ENCODE measurements around the gene CHEK2. TPM values are rescaled to one million over a fixed set of nuclear protein-coding genes. Genes with fewer than 3 reads are reported as not detected.

The CHEK2 gene
- total RNA-seq, 1 experiment from 2014 or later = 61.1 TPM

- no peak overlapping the region for H4K5ac ChIP-seq (ENCODE audit: insufficient read length, low read depth, low read length)
- H2BK15ac ChIP-seq (ENCODE audit: low read depth, low read length) = no peak overlapping the region
- no peak overlapping the region for H4K8ac ChIP-seq (replicated peaks; ENCODE audit: insufficient read length, low read depth, low read length)
- no peak overlapping the region for H3K4me2 ChIP-seq (ENCODE audit: insufficient read depth, insufficient read length, low read length)
- H3T11ph ChIP-seq (ENCODE audit: low read length) = no peak overlapping the region
- no peaks in the 10 kb centered on the region for H3K23me2 ChIP-seq (ENCODE audit: insufficient read length, low read depth, low read length, poor library complexity, severe bottlenecking)
- peaks cover 4% of the 10 kb centered on the region; the same call in 1 of the 2 replicates for H3K4me1 ChIP-seq (ENCODE audit: insufficient read depth, low read length)
- H3K27ac Mint-ChIP-seq = peak overlapping the region; percentile 25 to 88 (median 32); a peak in 3 of 7 replicates
- no peak overlapping the region for H3K56ac ChIP-seq (ENCODE audit: insufficient read length, low read depth, low read length)
- H4K20me1 ChIP-seq (ENCODE audit: control insufficient read depth, insufficient read depth, insufficient read length) = no peaks in the 10 kb centered on the region
- H3K4ac ChIP-seq (ENCODE audit: low read depth, low read length) = no peak overlapping the region
- H3K9ac ChIP-seq (ENCODE audit: extremely low read depth, insufficient read length, low read length) = no peak overlapping the region
- H3K4me3 Mint-ChIP-seq = peak overlapping the region in 1 of 2 experiments; percentile 1; a peak in 1 of 5 replicates
- H3K23ac ChIP-seq (ENCODE audit: insufficient read length, low read depth, low read length) = no peak overlapping the region
- H3K9me3 ChIP-seq (ENCODE audit: control insufficient read depth, low read depth, low read length) = no peaks in the 10 kb centered on the region
- no CpG with 5 or more reads among the region's 6 CpGs for WGBS (ENCODE audit: extremely low coverage, insufficient read length, low lambda C conversion rate)
- H3K9me3 Mint-ChIP-seq = no peaks in the 10 kb centered on the region
- no peak overlapping the region for H2BK120ac ChIP-seq (ENCODE audit: low read depth, low read length, poor library complexity, severe bottlenecking)
- peak overlapping the region; percentile 86 for H2BK12ac ChIP-seq (ENCODE audit: insufficient read length, low read depth, low read length)
- no peak for TF ChIP-seq CTCF (conservative IDR thresholded peaks at IDR 0.05)
- no peak for DNase-seq
- H3K27me3 Mint-ChIP-seq (ENCODE audit: low read depth) = no peaks in the 10 kb centered on the region
- H3K79me1 ChIP-seq (ENCODE audit: insufficient read depth, low read depth, low read length, poor library complexity, severe bottlenecking) = peaks cover 5% of the 10 kb centered on the region
- H3K36me3 Mint-ChIP-seq (ENCODE audit: insufficient read depth in 1 of 3, low read depth in 3 of 3) = peaks cover 28 to 46% (median 38%) of the 10 kb centered on the region in 3 experiments
- no peaks in the 10 kb centered on the region for H3K27me3 ChIP-seq (ENCODE audit: insufficient read depth, low read length)
- no peak overlapping the region for H2AFZ ChIP-seq (ENCODE audit: low read length)
- no peak overlapping the region for H2BK5ac ChIP-seq (ENCODE audit: insufficient read length, low read length)
- peaks cover 35 to 43% of the 10 kb centered on the region in 2 experiments for H3K4me1 Mint-ChIP-seq
- no peak overlapping the region; the same call in 1 of the 2 replicates for H3K14ac ChIP-seq (ENCODE audit: insufficient read depth, low read length)
- no peak overlapping the region for H2AK5ac ChIP-seq (ENCODE audit: insufficient read length, low read length)
- H3K27ac ChIP-seq (ENCODE audit: insufficient read length, low read depth, low read length) = no peak overlapping the region
- H3K18ac ChIP-seq (ENCODE audit: insufficient read length, low read depth, low read length) = no peak overlapping the region
- peaks cover 11% of the 10 kb centered on the region; the same call in 1 of the 2 replicates for H3K79me2 ChIP-seq (ENCODE audit: insufficient read depth, low read length)
- no peak overlapping the region for H2BK20ac ChIP-seq (ENCODE audit: low read depth, low read length, poor library complexity, severe bottlenecking)
- H4K91ac ChIP-seq (ENCODE audit: insufficient read length, low read depth, low read length) = no peak overlapping the region
Measured at GRCh38 chr22:28734393-28734792, 7.2 kb downstream of the CHEK2 start.

Data from H9 (cell line).